ENCODE data around the gene NPL.

NPL gene

DNA sequence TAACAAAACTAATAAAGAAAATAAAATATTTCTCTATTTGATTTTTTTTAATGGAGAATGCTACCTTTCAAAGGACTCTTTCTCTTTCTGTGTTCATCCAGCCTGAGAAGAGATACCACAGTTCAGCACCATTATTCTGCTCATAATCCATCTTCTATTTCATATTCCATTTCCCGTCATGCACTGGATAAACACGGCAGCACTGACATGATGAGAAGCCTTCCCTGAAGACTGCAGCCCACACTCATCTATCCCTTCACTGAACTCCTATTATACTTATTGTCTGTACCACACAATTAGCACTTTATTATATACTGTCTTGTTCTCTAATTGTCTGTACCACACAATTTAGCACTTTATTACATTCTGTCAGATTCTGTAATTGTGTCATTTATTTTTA, 10.7 kb upstream of the NPL start:
- DNase-seq (ENCODE audit: low read depth) = no peak

DNA sequence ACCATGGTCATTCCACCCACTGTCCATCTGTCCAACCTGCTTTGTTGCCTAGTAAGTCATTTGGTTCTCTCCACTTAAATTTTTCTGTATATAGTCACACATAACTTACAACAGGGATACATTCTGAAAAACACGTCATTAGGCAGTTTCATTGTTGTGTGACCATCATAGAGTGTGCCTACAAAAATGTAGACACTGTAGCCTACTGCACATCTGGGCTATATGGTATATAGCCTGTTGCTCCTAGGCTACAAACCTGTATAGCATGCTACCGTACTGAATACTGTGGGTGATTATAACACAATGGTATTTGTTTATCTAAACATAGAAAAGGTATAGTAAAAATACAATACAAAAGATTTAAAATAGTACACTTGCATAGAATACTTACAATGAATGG, 10.0 kb upstream of the NPL start:
- DNase-seq (ENCODE audit: low read depth) = no peak

DNA sequence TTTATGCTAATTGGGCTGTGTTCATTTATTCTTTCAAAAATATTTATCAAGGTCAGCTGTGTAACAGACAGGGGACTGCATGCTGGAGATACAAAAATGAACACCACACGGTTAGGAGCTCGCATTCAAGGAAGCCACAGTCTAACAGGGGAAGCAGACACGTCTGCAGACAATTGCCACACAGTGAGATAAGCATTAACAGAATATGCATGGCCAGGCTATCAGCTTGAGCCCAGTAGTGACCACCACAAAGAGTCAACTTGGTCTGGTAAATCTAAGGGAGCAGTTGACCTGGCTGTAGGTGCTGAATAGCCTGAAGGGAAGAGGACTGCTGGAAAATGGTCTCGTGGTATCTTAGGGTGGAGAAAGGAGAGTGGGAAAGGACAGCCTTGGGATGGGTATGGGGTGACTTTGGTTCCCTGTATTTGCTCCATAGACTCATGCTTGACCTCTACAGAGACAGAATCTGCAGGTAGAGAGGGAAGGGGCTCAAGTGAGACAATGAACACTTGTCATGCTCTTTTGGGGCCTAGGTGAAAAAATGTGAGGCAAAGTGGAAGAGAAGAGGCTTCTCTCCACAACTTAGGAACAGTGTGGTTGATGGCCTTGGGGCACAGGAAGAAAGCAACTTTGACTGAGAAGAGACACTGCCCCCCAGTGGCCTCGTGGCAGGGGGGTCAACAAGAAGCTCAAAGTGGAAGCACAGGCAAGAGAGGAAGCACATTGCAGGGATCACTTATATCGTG, 7.6 kb upstream of the NPL start:
- DNase-seq (ENCODE audit: low read depth) = peak; percentile 42

DNA sequence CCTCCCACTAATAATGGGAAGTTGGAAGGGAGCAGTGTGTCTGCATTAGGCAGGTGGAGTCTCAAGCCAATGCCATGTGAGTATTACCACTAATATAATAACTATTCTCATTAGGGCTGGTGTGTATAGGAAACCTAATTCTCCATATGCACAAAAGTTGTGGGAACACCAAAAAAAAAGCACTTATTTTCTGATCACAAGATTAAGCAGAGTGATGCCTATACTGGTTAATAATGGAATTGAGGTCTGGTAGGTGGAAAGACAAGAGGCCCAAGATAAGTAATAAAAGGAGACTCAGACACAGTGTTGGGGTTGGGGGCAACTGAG, 7.0 kb upstream of the NPL start:
- DNase-seq (ENCODE audit: low read depth) = no peak

DNA sequence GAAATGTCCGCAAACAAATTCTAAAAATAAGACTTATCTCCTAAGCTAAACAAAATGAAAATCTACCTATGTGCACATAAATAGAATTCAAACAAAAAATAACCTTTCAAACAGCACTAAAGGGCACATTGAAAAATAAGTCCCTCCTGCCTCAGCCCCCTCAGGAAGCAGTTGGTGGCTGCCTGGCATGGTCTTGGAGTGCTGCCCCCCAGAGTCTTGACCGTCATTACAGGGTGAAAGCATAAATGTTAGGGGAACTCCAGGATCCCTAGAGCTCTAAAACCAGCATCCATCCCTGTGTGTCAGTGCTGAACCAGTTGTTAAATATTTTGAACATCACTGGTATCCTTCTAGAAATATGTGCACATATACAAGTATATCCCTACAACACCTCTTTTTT, 6.5 kb upstream of the NPL start:
- DNase-seq (ENCODE audit: low read depth) = no peak

DNA sequence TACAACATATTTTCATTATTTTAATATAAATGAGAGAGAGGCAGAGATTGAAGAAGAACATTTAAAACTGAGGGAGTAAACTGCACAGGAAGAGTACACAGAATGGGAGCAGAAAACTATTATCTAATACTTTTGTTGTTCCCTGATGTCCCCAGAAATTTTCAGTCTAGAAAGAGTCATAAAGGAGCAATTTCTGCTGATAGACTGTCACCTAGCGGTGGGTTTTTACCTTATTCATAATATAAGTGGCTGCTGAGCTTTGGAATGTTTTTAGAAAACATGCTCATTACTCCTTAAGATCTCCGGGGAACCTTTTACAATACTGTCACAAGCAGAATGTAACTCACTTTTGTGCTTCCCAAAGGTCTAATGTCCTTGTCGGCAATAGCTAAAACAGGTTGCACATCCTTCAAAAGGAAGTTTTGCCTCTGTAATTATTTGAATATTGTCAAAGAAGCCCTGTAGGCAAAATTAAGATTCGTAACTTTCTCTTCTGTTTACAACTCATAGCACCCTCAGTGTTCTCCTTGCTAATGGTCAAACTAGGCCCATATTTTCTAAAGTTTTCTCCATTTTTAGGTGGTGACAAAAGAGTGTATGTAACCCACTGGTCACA, 4.9 kb upstream of the NPL start:
- DNase-seq (ENCODE audit: low read depth) = no peak

DNA sequence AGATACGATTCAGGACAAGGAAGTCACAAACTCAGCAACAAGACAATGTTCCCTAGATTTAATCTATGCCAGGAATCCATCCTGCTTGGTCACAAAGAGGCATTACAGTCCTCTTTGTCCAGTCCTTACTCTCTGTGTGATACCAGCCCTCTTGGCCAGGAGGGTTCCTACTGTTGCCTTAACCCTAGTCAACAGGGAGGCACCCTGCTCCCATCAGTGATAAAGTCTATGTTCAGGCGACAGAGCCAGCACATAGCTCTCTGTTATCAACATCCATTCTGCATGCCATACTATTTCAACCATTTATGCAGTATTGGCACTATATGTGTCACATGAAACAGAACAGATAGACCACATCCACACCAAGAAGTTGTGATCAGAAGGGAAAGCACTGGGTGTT, 4.4 kb upstream of the NPL start:
- DNase-seq (ENCODE audit: low read depth) = no peak

DNA sequence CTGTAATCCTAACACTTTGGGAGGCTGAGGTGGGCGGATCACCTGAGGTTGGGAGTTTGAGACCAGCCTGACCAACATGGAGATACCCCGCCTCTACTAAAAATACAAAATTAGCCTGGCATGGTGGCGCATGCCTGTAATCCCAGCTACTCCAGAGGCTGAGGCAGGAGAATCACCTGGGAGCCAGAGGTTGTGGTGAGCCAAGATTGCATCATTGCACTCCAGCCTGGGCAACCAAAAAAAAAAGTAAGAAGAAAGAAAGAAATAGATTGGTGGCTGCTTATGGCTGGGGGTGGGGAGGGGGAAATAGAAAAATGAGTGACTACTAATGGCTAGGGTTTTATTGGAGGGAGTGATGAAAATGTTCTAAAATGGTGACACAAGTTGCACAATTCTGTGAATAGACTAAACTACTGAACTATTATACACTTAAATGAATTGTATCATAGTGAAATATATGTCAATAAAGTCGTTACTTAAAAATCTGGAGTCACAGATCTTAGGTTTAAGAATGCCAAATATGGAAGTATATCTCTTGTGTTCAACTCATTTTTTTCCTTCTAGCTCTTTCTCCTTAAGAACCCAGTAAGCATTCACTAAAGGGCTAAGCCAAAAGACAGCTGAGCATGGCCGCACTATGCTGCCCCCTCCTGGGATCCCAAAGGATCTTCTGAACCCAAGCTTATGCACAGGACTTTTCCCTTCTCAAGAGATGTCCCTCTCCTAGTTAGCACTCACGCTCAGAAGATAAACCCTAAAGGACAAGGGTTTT, 3.2 kb upstream of the NPL start:
- DNase-seq (ENCODE audit: low read depth) = no peak

DNA sequence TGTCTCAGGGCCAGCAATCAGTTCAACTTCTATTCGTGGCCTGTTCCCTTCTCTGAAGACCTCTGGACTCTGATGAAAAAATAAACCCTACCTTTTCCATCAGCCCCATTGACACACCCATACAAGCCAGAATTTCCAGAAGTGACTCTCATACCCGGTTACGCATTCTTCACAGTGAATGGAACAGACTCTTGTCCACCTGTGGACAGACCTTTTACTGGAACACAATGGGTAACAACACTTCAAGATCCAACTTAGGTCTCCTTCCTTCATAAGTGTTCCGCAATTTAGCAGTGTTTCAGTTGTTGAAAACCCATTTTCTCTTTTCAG, 2.6 kb upstream of the NPL start:
- DNase-seq (ENCODE audit: low read depth) = no peak

DNA sequence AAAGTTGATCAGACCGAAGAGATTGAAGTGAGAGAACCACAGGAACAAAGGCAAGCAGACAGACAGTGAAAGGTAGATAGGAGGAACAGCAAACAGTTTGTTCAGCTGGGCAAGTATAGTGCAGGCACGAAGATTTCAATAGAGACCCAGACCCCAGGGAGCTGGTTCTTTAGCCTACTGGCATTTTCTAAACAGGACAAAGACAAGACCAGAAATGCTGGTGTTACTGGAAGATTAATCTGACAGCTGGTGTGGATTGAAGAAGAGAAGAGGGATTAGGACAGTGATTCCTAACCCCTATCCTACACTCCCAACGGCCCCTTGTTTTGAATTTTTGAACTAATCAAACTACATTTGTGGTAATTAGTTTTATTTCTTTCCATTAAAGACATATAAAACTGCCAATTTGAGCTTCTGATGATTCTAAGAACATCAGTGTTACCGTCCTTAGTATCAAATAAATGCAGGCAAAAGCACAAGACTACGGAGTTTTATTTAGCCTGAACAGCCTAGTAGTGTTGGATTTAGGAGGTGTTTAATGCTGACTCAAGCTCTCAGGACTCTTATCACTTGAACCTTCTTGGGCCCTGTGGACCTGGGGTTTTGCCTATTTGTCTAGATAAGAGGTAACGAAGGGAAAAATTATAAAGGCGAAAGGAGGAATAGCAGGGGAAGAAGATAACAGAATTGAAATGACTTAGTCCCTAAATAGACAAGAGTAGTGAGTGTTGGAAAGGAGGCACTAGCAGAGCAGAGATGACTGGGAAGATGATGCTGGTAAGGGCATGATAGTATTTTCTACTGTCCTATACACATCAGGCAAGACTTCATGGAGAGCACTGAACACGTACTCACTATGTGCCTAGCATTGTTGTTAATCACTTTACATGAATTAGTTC, 2.0 kb downstream of the NPL start:
- DNase-seq (ENCODE audit: low read depth) = no peak

DNA sequence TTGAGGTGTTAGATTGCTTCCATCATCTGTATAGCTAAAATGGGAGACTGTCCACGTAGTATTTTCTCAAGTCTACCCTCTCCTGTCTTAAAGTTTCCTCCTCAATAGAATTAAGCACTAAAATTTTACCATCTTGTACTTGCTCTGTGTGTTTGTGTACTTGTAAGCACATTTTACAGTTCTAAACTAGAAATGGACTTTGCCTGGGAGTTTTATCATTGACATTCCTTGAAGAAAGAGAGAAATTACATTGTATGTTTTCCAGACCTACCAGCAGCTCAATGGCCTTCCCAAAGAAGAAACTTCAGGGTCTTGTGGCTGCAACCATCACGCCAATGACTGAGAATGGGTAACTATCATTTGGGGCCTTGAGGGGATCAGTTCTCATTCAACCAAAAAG, 4.5 kb downstream of the NPL start:
- no peak for DNase-seq (ENCODE audit: low read depth)

DNA sequence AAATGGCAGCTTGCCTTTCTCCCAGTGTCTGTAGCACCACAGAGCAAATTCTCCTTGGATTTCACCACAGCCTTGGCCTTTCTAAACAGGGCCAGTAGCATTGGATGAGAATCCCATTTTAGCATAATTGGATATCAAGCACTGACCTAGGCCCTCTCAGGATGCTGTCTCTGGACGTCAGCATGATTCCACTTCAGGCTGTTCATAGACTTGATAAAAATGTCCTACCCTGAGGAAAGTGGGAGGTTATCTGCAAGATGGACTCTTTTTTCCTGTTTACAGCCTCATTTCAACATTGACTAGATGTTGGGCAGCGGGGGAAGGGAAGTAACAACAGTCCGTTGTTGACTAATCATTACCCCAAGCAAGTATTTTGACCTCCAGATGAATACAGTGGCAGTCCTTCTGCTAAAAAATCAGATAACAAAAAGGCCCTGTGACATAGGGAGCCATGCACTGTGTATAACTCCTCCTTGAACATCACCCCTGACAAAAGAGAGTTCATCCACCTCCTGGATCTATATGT, 5.2 kb downstream of the NPL start:
- DNase-seq (ENCODE audit: low read depth) = no peak

DNA sequence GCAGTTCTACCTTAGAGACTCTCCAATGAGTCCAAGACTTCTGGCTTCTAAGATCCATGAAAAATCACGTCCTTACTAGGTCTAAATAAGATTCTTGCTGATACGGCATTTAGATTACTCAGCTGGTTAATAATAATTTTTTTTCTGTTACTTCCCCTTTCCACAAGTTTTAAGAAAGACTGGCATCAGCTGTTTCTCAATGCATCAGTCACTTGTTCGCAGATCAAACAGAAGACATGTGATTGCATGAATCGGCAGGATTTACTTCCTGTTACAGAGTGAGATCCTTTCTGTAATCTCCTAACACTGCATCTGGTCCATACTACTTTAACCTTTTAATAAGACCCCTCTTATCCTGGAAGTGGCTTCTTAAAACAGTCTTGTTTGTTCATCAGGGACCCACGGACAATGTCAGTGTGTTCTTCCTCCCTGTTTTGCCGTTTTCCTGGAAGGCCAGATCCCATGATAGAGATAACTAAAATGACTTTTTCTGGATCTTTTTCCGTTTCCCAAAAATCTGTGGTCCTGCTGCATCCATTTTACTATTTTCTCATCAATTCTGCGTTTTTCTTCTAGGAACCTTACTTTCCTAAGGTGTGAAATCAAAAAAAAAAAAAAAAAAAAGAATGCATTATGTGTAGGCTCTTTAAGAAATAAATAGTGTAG, 6.1 kb downstream of the NPL start:
- DNase-seq (ENCODE audit: low read depth) = no peak

DNA sequence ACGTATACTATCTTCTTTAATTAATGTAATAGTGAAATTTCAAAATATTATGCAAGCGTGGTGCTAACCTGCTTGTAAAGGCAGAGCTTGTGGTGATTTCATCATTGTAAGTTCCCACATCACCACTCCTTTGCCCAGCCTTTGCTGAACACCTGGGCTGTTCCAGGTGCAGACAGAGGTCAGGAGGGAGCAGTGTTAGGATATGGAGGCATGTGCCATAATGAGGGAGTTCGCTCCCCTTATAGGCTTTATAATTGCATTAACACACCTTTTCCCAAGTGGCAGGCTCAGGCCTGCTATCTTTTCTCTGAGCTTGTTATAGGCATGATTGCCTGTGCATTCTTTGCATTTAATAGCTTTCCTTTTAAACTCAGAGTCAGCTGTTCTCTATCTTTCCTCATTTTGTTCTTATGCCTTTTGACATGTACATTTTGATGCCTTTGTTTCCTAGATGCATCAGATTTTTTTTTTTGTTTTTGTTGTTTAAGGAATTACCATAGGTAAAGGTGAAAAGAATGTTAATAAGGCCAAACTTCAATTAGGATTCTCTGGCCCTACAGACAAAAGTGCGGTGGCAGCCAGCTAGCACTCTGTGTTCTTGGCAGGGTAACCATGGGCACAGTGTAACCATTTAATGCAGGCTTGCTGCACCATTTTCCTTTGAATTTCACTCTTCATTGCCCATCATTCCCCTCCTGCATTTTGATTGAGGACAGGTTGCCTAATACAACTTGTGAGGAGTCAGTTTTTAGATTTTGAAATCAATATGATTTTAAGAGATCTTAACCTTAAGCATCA, 12.6 kb downstream of the NPL start:
- no peak for DNase-seq (ENCODE audit: low read depth)

DNA sequence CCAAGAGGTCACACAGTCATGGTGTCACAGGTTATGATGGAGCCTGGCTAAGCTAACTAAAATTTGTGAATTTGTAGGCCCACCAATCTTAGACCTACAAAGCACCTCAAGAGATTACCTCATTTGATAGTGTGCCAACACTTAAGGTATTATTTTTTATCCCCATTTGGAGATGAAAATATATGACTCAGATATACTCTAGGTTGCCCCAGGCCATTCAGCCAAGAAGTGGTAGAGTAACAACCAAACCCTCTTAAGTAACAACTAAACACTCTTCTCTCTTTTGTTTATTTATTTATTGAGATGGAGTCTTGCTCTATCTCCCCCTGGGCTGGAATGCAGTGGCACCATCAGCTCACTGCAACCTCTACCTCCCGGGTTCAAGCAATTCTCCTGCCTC, 14.3 kb downstream of the NPL start:
- no peak for DNase-seq (ENCODE audit: low read depth)

DNA sequence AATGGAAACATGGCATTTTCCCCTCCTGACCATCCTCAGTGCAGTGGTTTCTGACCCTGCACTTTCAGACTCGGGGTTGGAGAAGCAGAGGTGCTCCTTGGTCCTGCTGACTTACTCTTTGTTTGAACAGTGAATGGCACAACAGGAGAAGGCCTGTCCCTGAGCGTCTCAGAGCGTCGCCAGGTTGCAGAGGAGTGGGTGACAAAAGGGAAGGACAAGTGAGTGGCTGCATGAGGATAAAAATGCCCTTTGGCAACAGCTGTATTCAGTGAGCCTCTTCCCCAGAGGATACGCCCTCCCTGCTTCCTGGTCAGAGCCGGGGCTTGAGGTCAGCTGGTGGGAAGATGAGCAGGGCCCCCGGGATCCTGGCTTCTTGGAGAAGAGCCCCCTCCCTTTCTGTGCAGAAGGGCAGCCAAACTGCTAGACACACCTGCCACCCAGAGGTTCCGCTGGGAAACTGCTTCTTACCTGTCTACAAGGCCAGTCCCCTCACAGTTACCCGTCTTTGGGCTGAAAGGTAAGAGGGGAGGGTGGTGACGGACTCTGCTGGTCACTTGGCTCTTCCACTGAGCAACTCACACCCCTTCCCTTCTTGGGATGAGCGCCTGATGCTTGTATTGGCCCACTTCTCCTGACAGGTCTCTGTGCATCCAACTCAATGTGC, 16.6 kb downstream of the NPL start:
- DNase-seq (ENCODE audit: low read depth) = no peak

DNA sequence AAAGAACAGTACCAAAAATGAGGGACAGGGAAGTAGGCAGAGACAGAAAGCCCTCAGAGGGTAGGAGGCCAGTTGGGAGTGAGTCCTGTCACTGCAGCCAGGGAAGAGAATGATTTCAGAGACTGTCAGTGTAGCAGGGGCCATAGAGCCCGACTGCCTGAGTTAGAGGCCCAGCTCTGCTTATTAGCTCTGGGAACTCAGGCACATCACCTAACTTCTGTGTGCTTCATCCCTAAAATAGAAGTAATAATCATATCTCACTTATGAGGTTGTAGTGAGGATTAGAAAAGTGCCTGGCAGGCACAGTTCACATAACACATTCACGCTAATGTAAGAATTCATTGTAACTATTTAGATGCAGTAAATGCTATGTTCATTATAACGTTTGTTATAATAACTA, 18.3 kb downstream of the NPL start:
- no peak for DNase-seq (ENCODE audit: low read depth)

DNA sequence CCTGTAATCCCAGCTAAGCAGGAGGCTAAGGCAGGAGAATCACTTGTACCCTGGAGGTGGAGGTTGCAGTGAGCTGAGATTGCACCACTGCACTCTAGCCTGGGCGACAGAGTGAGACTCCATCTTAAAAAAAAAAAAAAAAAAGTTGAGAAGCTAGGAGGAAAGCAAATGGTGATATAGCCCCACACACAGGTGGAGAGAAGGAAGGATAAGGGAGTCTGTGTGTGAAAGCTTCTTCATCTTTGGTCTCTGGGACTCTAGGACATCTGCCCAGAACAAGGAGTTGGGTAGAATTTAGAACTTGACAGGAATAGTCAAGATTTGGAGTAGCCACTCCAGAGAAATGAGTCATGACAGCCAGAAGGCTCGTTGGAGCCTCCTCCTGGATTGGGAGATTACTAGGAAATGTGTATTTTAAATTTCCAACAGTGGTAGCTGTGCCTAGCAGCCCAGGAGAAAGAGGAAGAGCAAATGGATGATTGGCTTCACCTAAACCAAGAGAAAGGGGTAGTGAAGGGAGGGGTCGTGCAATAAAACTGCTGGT, 19.9 kb downstream of the NPL start:
- DNase-seq (ENCODE audit: low read depth) = no peak

DNA sequence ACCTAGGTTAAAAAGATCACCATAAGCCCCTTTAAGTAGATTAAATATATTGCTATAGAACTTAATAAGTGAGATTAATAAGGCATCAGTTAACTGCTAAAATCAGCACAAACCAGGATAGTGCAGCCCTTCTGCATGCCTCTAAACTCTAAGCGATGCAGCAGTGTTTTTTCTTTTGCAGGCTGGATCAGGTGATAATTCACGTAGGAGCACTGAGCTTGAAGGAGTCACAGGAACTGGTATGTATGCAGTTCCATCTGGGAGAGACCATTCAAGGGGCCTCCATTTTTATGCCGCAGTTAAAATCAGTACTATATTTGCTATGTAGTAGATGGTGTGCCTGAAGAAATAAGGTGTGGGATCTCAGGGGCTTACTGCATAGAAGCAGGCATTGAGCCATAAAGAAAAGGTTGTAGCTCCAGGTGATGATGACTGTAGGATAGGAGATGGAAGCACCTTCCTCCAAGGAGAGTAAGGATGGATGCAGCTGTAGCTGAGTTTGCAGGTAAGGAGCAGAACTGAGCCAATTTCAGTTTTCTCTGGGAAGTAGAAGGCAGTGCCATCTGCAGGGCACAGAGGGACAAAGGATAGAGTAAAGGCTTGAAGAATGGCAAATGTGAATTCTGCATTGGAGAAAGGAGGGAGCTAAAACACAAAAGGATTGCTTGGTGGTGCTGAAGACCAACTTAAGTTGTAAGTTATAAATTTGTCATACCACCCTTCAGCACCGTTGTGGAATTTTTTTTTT, 22.6 kb downstream of the NPL start:
- no peak for DNase-seq (ENCODE audit: low read depth)
